Ishikawa (cell line): ENCODE results near the gene NSL1.

ENCODE experiments used
- EP300 ChIP-seq: IDR thresholded peaks from 2 replicates; pipeline ENCODE4 v1.6.1; 2012; ENCODE audit warnings: borderline replicate concordance
- MAX ChIP-seq: IDR thresholded peaks from 2 replicates; pipeline ENCODE4 v1.6.1; 2012
- REST ChIP-seq: IDR thresholded peaks from 2 replicates; pipeline ENCODE4 v1.6.1; 2012; ENCODE audit warnings: low read depth, mild to moderate bottlenecking
- TAF1 ChIP-seq: IDR thresholded peaks from 2 replicates; pipeline ENCODE4 v1.6.1; 2012; ENCODE audit warnings: low read depth, mild to moderate bottlenecking
- TEAD4 ChIP-seq: IDR thresholded peaks from 2 replicates; pipeline ENCODE4 v1.6.1; 2012

- TF ChIP-seq MAX (no peak), REST (no peak), TAF1 (no peak), TEAD4 (no peak), EP300 (no peak)
Measured at GRCh38 chr1:212727386-212728181, 64.0 kb downstream of the NSL1 start.
